ENCODE measurements around the gene FBXL14.
"Not testable (repeated sequence)": the region's sequence is repeated elsewhere in the genome, so short reads cannot be mapped to it uniquely, and the experiment has no call there.

Gene FBXL14

DNA sequence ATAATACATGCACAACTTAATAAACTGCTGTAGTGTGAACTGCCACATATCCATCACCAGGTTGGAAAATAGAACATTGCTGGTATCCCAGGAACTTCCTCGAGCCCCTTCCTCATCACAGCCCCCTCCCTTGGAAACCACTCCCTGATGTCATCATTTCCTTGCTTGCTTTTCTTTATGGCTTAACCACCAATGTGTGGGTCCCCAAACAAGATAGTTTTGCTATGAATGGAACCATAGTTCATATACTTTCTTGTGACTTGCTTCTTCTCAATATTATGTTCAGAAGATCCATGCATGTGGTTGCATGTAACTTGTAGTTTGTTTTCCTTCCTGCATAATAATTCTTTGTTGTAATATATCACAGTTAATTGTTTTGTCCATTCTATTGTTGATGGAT, 25.7 kb upstream of the FBXL14 start:
- no peak for DNase-seq

DNA sequence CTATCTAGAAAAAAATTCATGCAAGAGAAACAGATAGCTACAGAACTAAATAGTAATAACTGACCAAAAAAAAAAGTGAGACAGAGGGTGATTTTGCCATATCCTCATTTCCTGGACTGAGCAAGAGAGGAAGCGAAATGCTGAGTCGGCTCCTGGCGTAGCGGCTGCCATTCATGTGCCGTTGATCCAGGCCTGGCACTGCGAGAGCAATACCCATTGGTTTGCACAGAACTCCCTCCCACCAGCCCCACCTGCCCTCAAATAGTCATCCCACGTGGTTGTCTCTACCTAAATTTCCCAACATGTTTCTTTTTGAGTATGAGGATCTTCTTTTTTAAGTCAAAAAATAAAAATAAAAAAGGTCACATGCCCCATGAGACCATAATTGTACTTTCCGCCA, 25.2 kb upstream of the FBXL14 start:
- peak in 4 of 56 donors; percentile 12 to 37 (median 25) for DNase-seq

DNA sequence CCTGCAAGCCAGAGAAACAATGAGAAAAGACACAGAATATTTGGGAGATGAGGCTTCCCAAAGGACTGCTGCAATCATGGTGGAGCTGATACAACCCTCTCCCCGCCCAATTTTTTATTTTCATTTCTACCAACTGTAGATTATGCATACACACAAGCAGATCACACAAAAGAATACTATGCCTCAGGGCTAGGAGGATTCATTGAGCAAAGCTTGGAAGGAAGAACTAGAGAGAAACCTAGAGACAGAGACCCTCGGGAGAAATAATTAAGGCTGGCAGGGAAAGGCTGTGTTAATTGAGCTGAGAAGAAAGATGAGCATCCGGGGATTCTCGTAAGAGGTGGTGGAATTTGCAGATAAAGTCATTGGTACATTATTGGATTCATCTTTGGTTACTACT, 24.8 kb upstream of the FBXL14 start:
- DNase-seq = no peak

DNA sequence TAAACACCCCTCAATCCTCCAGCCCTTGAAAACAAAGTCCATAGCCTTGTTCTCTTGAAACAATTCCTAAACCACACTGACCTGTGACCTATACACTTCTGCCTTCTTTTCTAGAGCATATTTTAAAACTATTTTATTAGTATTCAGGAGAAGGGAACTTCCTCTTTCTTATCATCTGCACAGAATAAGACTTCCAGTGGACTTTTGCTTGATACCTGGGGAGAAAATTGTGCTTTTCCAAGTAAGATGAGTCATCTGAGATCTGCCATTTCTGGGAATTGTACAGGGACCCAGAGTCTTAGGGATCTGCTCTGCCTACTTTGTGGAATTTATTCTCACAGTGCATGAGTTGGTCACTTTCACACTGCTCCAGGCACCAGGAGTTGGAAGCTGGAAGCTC, 24.1 kb upstream of the FBXL14 start:
- DNase-seq = no peak

DNA sequence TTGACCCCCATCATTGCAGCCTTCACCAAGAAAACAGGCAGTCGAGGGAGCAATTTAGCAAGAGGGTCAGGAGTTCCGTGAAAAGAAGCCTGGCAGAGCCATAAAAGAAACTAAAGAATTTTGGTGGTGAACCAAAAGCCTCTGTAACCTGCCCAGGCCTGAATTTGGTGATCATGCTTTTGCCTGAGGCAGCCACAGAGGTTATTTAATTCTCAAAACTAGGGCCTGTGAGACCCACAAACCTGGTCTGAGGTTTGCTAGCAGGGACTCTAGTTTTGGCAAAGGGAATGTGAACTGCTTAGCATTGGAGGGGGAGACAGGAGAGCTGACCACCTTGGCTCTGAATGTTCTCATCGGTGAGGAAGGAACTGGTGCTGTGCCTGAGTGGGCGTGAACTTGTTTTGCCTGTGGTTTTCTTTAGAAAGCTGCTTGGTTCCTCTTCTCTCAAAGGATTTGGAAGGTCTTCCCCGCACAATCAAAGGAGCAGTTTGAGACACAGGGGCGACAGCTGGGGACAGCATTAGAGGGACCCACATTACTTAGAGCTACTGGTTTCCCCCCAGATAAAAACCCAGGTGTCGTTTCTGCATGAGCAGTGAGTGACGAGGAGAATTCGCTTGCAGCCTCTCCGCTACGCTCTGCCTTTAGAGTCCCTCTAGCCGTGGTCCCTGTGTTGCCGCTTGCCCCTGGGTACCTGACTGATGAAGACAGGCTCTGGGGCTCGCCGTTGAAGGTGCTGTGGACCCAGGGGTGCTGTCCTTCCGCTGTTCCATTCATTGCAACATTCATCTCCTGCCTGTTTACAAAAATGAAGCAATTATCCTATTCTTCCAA, 22.1 kb upstream of the FBXL14 start:
- no peak for DNase-seq

DNA sequence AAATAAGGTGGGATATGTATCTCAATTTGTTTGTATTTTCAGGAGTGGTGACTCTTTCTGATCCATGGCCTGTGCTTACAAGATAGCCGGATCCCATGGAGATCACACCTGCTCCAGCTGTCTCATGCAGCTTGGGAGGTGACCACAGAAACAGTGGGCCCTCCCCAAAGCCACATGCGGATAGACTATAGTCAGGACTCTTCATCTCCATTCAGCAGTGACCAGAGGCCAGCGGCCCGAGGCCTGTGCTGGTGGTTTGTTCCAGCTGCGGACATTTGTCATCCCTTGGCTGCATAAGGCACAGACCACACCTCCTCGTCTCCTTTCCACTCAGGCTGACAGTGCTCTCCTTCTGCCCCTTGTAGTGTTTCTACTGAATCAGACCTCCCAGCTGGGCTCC, 20.0 kb upstream of the FBXL14 start:
- DNase-seq = no peak

DNA sequence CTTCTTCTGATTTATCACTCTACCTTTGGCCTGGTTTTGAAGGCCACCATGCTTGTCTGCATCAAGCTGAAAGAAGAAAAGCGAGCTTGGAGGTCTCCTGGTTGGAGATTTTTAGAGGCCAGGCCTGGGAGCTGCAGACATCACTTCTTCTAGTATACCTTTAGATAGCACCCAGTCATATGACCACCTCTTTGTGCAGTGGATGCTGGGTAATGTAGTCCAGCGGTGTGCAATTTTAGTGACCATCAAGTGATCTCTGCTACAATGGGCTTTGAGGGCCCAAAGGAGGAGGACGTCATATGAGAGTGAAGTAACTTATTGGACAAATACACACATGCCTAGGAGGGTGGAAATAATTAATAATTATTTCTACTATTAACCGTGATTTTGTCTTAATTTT, 19.5 kb upstream of the FBXL14 start:
- DNase-seq = no peak

DNA sequence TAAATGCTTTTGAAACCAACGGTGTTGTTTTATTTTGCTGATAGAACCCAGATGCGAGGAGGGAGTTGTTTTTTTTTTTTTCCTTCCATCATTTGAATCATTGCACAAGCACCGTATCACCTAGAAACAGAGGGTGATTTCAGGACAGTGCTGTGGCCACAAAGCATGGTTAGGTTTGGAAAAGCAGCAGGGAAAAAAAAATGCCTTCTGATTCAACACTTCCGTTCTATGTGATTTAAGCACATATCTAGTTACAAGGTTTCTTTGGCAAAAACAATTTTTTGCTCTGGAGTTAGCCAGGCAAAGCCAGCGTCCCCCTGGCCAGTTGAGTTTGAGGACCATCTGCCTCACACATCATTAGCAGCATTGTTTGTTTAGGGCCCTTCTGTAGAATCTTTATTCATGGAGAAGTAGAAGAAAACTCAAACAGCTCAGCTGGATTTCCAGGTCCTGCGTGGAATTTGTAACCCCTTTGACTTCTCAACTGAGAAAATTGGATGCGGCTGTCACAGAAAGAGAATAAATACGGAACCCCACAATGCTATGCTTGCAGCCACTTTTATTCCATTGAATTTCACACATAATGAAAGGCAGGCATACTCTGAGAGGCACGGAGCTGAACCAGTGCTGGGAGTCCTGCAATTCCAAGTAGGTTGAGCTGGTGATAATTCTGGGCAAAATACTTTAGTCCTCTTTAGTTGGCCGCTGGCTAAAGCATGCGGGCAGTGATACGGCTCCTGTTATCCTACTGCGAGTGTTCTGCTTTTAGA, 17.6 kb upstream of the FBXL14 start:
- DNase-seq = no peak

DNA sequence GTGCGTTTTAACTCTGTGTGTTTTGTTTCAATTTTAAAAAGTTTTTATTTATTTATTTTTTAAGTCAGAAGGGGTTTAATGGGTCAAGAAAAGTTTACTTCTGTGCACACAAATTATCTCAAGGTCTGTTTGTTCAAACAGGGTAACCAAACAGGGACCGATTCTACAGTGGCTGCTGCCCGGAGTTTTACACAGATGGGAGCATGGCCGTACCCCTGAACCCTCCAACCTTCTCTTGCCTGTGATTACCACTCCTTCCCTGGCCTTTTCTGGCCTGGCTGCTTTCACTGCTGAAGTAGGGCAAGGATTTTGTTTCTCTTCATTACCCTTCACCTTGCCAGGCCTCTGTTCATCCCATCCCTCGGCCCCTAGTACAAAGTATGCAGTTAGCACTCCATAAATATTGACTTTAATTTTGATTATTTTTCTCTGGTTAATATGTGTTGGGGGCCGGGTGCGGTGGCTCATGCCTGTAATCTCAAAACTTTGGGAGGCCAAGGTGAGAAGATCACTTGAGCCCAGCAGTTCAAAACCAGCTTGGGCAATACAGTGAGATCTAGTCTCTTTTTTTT, 15.8 kb upstream of the FBXL14 start:
- no peak for DNase-seq

DNA sequence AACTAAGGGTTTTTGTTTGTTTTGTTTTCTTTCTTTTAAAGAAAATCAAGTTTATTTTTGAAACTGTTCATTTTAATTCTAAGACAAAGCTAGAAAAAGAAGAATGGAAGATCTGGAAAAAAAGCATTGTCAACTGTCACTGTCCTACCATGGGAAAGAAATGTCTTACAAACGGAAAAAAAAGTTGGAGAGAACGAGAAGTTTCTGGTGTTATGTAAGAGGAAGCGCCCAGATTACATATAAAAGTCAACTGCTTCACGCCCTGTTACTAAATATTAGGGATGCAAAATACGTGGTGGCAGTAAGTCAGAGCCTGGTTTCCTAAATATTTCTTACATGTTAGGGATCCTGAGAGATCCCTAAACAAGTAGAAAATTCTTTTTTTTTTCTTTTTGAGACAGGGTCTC, 14.3 kb upstream of the FBXL14 start:
- DNase-seq = no peak

DNA sequence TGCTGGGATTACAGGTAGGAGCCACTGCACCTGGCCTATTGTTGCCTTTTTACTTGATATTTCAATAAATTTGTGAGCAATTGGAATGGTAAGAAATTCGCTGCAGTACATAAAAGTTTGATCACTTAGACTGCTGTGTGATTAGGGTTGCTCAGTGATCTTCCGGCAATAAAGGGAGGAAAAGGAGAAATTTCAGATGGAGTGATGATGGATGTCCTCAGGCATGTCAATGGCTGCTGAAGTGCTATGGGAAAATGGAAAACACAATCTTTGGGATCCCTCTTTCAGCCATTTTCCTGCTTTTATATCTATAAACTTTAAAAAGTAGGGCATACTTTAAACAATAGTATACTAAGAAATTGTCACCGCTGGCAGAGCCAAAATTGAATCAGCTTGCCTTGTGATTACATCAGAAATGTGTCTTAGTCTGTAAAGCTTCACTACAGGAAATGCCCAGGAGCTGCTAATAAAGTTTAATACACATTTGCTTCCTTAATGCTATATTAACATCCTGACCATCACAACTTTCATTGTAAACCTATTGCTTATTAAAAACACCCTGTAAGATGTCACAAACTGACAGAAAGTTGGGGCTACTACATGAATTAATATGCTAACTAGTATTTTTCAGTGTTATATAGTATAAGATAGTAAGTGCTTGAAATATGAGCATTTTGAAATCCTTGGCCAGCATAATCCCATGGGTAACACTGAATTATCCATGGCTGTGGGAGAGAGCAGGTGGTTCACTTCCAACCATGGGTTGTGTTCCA, 13.7 kb upstream of the FBXL14 start:
- no peak for DNase-seq

DNA sequence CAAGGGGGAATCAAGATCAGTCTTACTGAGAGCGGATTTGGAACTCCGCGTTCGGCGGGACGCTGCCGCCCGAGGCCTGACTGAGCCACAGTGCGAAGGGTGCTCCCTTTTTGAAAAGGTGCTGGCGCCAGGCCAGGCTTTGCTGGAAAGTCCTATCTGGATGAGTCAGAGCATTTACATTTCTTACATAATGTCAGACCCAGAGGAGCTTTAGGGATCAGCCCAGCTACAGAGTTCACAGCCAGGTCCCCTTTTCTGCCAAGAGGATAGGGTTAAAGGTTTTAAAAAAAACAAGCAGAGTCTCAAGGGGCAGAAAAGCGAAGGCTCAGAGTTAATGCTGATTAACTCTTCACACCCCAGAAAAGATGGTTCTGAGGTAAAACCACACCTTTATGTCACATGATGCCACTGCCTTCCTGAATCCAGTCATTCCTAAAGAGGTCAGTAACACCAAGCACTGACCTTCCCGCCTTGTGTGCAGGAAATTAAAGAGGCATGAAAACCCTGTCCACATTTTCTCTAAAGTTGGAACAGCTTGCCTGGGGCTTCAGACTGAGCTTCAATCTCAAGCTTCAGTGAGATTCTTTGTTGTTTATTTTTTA, 11.7 kb upstream of the FBXL14 start:
- peak in 34 of 56 donors; percentile 6 to 83 (median 48) for DNase-seq

DNA sequence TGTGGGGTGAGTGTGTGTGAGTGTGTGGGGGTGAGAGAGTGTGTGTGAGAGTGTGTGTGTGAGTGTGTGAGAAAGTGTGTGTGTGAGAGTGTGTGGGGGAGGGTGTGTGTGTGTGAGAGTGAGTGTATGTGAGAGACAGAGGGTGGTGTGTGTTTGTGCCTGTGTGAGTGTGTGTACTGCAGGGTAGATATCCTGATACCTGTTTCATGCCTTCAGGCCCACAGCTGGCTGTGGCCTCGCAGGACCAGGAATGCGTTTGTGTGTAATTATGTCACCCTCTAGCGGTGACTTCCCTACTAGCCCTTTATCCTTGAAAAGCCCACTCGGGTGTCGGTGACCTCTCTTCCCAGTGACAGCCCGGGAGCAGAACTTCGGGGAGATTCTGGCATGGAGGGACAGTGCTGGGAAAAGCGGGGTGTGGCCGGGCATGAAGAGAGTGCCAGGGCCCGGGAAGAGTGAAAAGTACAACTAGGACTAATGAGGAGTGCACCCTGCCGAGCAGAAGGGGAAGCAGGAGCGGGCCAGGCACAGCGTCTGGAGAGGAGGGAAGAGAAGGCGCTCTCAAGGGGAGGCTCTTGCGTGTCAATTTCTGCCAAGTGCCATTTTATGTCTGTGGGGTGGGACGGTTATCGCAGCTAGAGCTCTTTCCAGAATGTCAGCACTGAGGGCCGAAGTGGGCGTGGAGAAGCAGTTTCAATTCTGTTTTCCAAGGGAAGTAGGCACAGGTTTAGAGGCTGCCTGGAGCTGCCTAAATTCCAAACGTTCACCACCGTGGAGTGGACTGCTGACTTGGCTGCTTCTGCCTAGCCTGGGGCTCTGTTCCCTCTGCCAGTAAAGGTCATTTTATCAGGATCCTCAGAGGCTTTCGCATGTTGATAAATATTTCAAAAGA, 11.0 kb upstream of the FBXL14 start:
- peak in 48 of 56 donors; percentile 25 to 86 (median 64) for DNase-seq

DNA sequence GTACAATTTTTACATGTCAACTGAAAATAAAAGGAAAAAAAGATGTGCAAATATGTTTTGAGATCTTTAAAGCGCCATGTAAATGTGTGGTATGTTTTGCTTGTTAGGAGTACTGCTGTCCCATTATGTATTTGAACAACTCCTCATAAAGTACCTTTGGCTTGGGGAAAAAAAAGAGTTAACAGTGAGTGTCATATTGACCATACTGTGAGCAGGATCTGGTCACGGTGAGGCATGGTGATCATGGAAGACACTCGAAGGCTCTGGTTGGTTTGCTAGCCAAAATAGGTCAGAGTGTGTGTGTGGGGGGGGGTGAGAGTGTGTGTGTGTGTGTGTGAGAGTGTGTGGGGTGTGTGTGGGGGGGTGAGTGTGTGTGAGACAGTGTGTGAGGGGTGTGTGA, 10.1 kb upstream of the FBXL14 start:
- no peak for DNase-seq

DNA sequence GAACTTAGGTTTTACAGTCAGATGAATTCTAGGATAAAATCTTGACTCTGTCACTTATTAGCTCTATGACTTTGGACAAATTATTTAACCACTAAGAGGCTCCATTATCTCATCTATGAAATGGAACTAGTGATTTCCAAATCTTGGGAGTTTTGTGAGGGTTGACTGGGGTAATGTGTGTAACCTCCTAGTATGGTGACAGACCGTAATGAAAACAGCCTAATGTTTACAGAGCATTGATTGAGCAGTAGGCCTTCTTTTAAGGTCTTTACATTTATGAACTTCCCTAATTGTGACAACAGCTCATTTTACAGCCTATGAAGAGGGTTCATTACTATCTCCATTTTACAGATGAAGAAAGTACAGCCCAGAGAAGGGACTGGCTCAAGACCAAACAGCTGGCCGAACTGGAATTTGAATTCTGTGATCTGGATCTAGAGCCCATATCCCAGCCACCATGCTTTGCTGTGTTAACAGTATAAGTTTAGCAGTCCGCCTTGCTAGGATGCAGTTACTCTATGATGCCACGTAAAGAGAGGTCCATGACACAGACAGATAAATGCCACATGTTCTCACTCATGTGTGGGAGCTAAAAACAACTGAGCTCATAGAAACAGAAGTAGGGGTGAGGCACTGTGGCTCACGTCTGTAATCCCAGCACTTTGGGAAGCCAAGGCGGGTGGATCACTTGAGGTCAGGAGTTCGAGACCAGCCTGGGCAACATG, 9.1 kb upstream of the FBXL14 start:
- DNase-seq = no peak

DNA sequence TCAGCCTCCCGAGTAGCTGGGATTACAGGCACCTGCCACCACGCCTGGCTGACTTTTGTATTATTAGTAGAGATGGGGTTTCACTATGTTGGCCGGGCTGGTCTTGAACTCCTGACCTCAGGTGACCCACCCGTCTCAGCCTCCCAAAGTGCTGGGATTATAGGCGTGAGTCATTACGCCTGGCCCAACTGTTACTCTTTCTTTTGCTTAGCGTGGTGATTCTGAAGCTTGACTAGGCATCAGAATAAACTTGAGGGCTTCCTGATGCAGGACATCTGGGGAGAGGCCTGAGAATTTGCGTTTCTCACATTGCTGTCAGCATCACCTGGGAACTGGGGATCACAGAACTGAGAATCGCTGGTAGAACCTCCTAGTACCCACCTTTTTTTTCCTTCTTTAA, 8.3 kb upstream of the FBXL14 start:
- not testable (repeated sequence) for DNase-seq

DNA sequence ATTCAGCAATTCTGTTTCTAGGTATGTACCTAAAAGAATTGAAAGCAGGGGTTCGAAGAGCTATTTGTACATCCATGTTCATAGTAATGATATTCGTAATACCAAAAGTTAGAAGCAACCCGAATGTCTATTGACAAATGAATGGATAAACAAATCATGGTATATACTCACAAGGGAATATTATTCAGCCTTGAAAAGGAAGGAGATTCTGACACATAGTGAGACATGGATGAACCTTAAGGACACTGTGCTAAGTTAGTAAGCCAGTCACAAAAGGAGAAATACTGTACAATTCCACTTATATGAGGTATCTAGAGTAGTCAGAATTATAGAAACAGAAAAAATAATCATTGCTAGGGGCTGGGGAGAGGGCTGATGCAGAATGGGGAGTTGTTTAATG, 4.4 kb upstream of the FBXL14 start:
- DNase-seq = no peak

DNA sequence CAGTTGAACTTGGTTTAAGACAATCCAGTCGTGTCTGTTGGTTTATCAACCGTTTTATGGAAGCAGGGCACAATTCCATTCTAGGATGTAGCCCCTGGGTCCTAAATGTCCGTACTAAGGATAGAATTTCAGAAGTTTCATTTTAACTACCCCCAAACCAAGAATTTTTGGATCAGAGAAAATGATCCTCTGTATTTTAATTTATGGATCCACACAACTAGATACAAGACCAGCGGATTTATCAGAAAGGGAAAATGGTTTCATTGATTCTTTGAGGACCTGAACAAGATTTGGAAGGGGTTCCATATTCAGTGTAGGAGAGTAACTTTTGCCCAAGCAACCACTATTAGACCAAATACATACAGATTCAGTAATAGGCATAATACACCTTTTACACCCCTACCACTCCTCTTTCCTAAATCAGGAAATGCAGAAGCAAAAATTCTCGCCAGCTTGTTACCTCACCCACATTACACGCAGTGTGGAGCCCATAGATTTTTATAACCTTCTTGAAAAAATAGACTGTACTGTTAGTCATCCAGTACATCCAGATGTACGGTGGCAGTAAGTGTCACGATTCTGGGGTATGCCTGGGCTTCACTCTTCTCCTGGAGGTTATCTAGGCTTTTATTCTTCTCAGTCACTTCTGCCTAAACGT, 1.4 kb upstream of the FBXL14 start:
- no peak for DNase-seq

DNA sequence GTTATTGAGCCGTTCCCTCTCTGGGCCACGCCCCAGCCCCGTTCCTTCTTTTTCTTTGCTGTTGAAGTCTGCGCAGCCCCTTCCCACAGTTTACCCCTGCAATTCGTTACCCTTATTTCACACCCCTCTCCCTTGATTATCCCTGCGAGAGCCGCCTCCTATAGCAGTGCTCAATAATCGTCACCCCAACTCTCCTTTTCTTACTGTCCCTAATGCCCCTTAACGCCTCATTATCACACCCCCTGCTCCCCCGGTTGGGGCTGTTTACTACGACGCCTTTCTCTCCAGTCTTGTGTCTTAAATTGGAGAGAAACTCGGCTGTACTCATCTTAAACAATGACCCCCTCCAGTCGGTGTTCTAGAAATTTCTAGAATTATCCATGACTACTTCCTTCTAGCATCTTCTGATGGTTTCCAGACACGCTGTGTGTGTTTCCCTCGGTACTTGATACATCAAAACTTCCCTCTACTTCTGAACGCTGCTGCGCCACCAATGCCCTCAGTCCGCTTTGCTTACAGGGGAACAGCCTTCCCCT, 713 bp upstream of the FBXL14 start:
- peak in 21 of 56 donors; percentile 11 to 78 (median 54) for DNase-seq

Measured in nucleus accumbens (tissue), 56 donors.